ENCODE data around the gene ADAMTS7. TPM values are rescaled to one million over a fixed set of nuclear protein-coding genes. Genes with fewer than 3 reads are reported as not detected.
"Not testable (repeated sequence)": the region's sequence is repeated elsewhere in the genome, so short reads cannot be mapped to it uniquely, and the experiment has no call there.

ADAMTS7 gene
- total RNA-seq, 1 donor from 2014 or later: 19.2 TPM

- no peaks in the 10 kb centered on the region for H3K27me3 Mint-ChIP-seq (ENCODE audit: insufficient read depth, low read depth)
- Histone ChIP-seq H3K9me3 (ENCODE audit: low read depth) (no peaks in the 10 kb centered on the region), H3K27ac (no peak overlapping the region), H3K79me2 (ENCODE audit: low read depth) (no peaks in the 10 kb centered on the region), H4K20me1 (ENCODE audit: low read depth) (no peaks in the 10 kb centered on the region), H3K36me3 (no peaks in the 10 kb centered on the region), H3K4me1 (no peaks in the 10 kb centered on the region), H2AFZ (replicated peaks) (no peak overlapping the region), H3K9ac (no peak overlapping the region), H3F3A (ENCODE audit: low read depth) (no peaks in the 10 kb centered on the region), H3K27me3 (no peaks in the 10 kb centered on the region), H3K4me2 (no peak overlapping the region), H3K4me3 (no peak overlapping the region)
- H3K9me3 Mint-ChIP-seq: no peaks in the 10 kb centered on the region
- H3K36me3 Mint-ChIP-seq: no peaks in the 10 kb centered on the region
- TF ChIP-seq EZH2phosphoT487 (IDR thresholded peaks at IDR 0.05) (no peak), EZH2 (IDR thresholded peaks at IDR 0.05) (no peak), CTCF (IDR thresholded peaks at IDR 0.05) (no peak)
- H3K27ac Mint-ChIP-seq: no peak overlapping the region
- no peak overlapping the region for H3K4me3 Mint-ChIP-seq
- DNase-seq (ENCODE audit: low spot score): no peak
- no peaks in the 10 kb centered on the region for H3K4me1 Mint-ChIP-seq
These were observed 35.8 kb downstream of the ADAMTS7 start for GRCh38 chr15:78775472-78775871.

DNA sequence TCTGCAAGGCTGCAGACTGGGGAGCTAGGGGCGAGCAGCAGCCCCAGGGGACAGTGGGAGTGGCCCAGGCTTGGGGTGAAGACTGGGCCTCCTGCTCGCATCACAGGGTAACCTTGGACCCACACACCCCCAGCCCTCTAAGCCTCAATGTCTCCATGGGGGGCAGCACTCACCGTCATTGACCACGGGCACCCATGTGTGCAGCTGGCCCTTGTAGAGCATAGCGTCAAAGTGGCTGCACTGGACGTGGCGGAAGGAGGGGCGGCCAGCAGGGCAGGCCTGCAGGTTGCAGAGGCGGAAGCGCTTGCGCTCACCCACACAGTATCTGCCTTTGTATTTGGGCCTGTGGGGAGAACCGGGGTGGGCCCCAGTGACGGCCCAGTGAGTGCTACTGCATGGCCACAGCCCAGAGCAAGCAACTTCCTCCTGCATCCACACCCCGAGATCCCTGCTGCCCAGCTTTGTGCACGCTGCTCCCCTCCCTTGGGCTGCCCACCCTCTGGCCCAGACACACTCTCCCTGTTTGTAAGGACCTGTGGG lies 36.7 kb downstream of the ADAMTS7 start:
- not testable (repeated sequence) for H3K9me3 Mint-ChIP-seq

DNA sequence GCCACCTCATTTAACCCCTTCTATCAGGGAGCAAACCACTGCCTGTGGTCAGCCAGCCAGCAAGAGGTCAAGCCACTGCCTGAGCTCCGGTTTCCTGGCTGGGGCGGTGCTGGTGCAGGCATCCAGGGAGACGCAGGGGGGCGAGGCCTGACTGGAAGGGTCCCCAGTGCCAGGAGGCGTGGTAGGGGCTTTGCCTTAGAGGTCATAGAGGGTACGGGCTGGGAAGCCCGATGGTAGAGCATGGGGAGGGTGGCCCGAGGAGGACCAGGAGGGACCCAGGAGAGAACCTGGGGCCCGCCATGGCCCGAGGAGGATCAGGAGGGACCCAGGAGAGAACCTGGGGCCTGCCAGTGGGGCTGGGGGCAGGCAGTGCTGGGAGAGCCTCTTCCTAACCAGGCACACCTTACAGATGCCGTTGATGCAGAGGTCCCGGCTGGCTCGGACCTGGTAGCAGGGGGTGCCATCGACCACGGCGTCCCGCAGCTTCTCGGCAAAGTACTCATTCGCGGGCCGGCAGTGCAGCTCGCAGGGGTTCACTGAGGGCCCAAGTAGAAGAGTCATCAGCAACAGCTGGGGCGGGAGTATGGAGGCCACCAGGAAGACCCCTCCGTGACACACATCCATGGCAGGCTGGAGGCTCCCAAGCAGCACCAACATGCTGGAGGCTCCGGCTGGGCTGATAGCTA lies 37.4 kb downstream of the ADAMTS7 start:
- not testable (repeated sequence) for H3K79me2 ChIP-seq (ENCODE audit: low read depth); H4K20me1 ChIP-seq (ENCODE audit: low read depth); H3K9me3 Mint-ChIP-seq; H3K36me3 ChIP-seq; H3K36me3 Mint-ChIP-seq; H3K27ac ChIP-seq; DNase-seq (ENCODE audit: low spot score); H3K4me1 ChIP-seq; H3K4me3 Mint-ChIP-seq; H3K4me2 ChIP-seq; H3K27me3 ChIP-seq; H3K27me3 Mint-ChIP-seq (ENCODE audit: insufficient read depth, low read depth); H3K4me1 Mint-ChIP-seq; H3F3A ChIP-seq (ENCODE audit: low read depth); H2AFZ ChIP-seq (replicated peaks); H3K4me3 ChIP-seq; H3K9me3 ChIP-seq (ENCODE audit: low read depth); H3K9ac ChIP-seq; H3K27ac Mint-ChIP-seq

More for the DNA sequence above, 36.7 kb downstream of the ADAMTS7 start:
- not testable (repeated sequence) for H3K9ac ChIP-seq; H2AFZ ChIP-seq (replicated peaks); H3K79me2 ChIP-seq (ENCODE audit: low read depth); H4K20me1 ChIP-seq (ENCODE audit: low read depth); H3F3A ChIP-seq (ENCODE audit: low read depth); H3K36me3 ChIP-seq; H3K27ac ChIP-seq; H3K27ac Mint-ChIP-seq; H3K36me3 Mint-ChIP-seq; H3K4me3 Mint-ChIP-seq; H3K27me3 Mint-ChIP-seq (ENCODE audit: insufficient read depth, low read depth); H3K9me3 ChIP-seq (ENCODE audit: low read depth); H3K4me2 ChIP-seq; H3K27me3 ChIP-seq; H3K4me1 ChIP-seq; H3K4me1 Mint-ChIP-seq; H3K4me3 ChIP-seq; DNase-seq (ENCODE audit: low spot score)

DNA sequence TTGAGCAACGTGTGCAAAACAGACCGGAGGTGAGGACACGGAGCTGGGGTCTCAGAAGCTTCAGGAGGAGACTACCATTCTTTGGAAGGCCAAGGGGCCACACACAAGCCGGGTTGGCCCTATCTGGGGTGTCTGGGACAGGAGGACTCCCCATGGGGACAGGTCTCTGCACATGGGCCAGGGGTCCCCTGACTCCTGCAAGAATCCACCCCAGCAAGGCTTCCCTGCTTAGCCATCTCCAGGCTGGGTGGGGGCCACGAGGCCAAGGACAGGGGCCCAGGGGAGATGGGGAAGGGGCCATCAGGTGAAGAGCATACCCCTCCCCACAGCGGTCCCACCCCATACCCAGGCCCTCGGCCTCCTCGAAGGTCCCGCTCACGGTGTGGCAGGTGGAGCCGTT lies 38.5 kb downstream of the ADAMTS7 start:
- no peak for DNase-seq (ENCODE audit: low spot score)
- no peak overlapping the region for H3K4me3 Mint-ChIP-seq
- no peak for TF ChIP-seq EZH2phosphoT487 (IDR thresholded peaks at IDR 0.05)
- TF ChIP-seq CTCF (IDR thresholded peaks at IDR 0.05): no peak
- TF ChIP-seq EZH2 (IDR thresholded peaks at IDR 0.05): no peak

DNA sequence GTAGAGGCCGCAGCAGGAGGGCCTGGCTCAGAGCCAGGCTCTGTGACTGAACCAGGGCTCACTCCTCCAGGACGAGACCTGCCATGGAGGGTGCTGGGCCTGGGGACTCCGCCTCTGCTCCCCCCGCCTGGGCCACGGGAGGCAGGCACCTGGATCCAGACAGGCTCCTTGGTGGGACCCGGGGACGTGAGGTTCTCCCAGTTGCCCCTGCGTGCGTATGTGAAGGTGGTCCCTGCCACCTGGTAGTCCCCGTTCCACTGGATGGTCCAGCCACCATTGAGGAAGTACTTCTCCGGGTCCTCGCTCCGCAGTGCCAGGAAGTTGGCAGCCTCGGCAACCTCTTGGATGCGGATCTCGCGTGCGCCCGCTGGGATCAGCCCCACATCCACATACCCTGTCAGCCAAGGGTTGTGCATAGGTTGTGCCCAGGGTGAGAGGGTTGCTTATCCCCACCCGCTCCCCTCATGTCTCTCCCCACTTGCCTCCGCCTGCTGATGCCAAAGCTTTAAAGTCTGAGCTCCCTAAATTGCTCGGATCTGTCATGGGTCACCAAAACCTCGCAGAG lies 39.7 kb downstream of the ADAMTS7 start:
- H3F3A ChIP-seq (ENCODE audit: low read depth); H3K27me3 Mint-ChIP-seq (ENCODE audit: insufficient read depth, low read depth); H3K9me3 Mint-ChIP-seq; H3K4me3 ChIP-seq; H3K4me2 ChIP-seq; H3K27ac ChIP-seq; H3K36me3 Mint-ChIP-seq; H3K4me1 Mint-ChIP-seq; H3K27me3 ChIP-seq; H4K20me1 ChIP-seq (ENCODE audit: low read depth); H2AFZ ChIP-seq (replicated peaks); DNase-seq (ENCODE audit: low spot score); H3K36me3 ChIP-seq; H3K4me1 ChIP-seq; H3K9ac ChIP-seq; H3K4me3 Mint-ChIP-seq; H3K9me3 ChIP-seq (ENCODE audit: low read depth); H3K79me2 ChIP-seq (ENCODE audit: low read depth): not testable (repeated sequence)
- H3K27ac Mint-ChIP-seq: peak overlapping the region; percentile 74

More for the DNA sequence above, 38.5 kb downstream of the ADAMTS7 start:
- Mint-ChIP-seq H3K27ac (no peak overlapping the region), H3K9me3 (no peaks in the 10 kb centered on the region), H3K36me3 (no peaks in the 10 kb centered on the region), H3K27me3 (ENCODE audit: insufficient read depth, low read depth) (peaks cover 2% of the 10 kb centered on the region), H3K4me1 (peaks cover 2% of the 10 kb centered on the region)
- Histone ChIP-seq H3K9ac (no peak overlapping the region), H3K4me3 (no peak overlapping the region), H2AFZ (replicated peaks) (no peak overlapping the region), H3K79me2 (ENCODE audit: low read depth) (no peaks in the 10 kb centered on the region), H3K4me2 (no peak overlapping the region), H3F3A (ENCODE audit: low read depth) (no peaks in the 10 kb centered on the region), H4K20me1 (ENCODE audit: low read depth) (no peaks in the 10 kb centered on the region), H3K9me3 (ENCODE audit: low read depth) (no peaks in the 10 kb centered on the region), H3K36me3 (no peaks in the 10 kb centered on the region), H3K27me3 (no peaks in the 10 kb centered on the region), H3K4me1 (no peaks in the 10 kb centered on the region), H3K27ac (no peak overlapping the region)

GRCh38 chr15:78771020-78771419 lies 40.2 kb downstream of the ADAMTS7 start:
- H3K36me3 ChIP-seq; H3K79me2 ChIP-seq (ENCODE audit: low read depth); H3K9me3 Mint-ChIP-seq; H4K20me1 ChIP-seq (ENCODE audit: low read depth); H3K4me3 ChIP-seq; H3K36me3 Mint-ChIP-seq; H3K27ac ChIP-seq; H3K27me3 Mint-ChIP-seq (ENCODE audit: insufficient read depth, low read depth); H2AFZ ChIP-seq (replicated peaks); H3K4me1 ChIP-seq; H3K27ac Mint-ChIP-seq; H3F3A ChIP-seq (ENCODE audit: low read depth); H3K27me3 ChIP-seq; H3K9ac ChIP-seq; H3K4me2 ChIP-seq; H3K4me1 Mint-ChIP-seq; DNase-seq (ENCODE audit: low spot score); H3K4me3 Mint-ChIP-seq; H3K9me3 ChIP-seq (ENCODE audit: low read depth): not testable (repeated sequence)
